Hepatocyte (in vitro differentiated cells): Measurements from ENCODE around the gene SPNS2.

Experiments
- CTCF ChIP-seq: fragments of 200-600 bp; sonication (generic); IDR thresholded peaks from 2 replicates; pipeline ENCODE4 v1.5.1; 2016; ENCODE audit warnings: antibody characterized with exemption, mild to moderate bottlenecking; ENCODE audit not compliant: poor library complexity
- EZH2 ChIP-seq: fragments of 200-600 bp; sonication (generic); IDR thresholded peaks from 2 replicates; pipeline ENCODE4 v1.6.1; 2016; ENCODE audit warnings: antibody characterized with exemption, mild to moderate bottlenecking, borderline replicate concordance
- EZH2phosphoT487 ChIP-seq: fragments of 200-600 bp; sonication (generic); IDR thresholded peaks from one replicate; pipeline ENCODE4 v1.6.1; 2018; ENCODE audit warnings: antibody characterized with exemption, mild to moderate bottlenecking, low read depth, moderate library complexity; ENCODE audit not compliant: unreplicated experiment, severe bottlenecking

- no peak for TF ChIP-seq EZH2phosphoT487
- TF ChIP-seq CTCF = no peak
- no peak for TF ChIP-seq EZH2
Measured at GRCh38 chr17:4548721-4549531, 50.2 kb downstream of the SPNS2 start.
